Stomach (tissue), 4 donors: Measurements from ENCODE around the gene CYP2A13.

Experiments
- POLR2A ChIP-seq, 4 donors: fragments of 450-650 bp; IDR thresholded peaks; one replicate each; pipeline ENCODE4 v1.6.1; 2016; ENCODE audit warnings: antibody characterized with exemption in 4 of 4, control low read depth in 2 of 4, mild to moderate bottlenecking in 1 of 4, moderate library complexity in 1 of 4
- POLR2AphosphoS5 ChIP-seq, 3 donors: sonication (generic); formaldehyde crosslinking; IDR thresholded peaks; one replicate each; pipeline ENCODE4 v1.6.1; 2016; ENCODE audit warnings: antibody characterized with exemption in 3 of 3
- TF ChIP-seq, protein P1 (sequence below), 7 experiments: fragments of 450-650 bp in 4 of 7; fragments of 200-600 bp in 3 of 7; sonication (generic) in 3 of 7; IDR thresholded peaks; one replicate each; pipeline ENCODE4 v1.5.1; 2016 to 2019; ENCODE audit warnings: antibody characterized with exemption in 7 of 7, control low read depth in 2 of 7, mild to moderate bottlenecking in 1 of 7

DNA sequence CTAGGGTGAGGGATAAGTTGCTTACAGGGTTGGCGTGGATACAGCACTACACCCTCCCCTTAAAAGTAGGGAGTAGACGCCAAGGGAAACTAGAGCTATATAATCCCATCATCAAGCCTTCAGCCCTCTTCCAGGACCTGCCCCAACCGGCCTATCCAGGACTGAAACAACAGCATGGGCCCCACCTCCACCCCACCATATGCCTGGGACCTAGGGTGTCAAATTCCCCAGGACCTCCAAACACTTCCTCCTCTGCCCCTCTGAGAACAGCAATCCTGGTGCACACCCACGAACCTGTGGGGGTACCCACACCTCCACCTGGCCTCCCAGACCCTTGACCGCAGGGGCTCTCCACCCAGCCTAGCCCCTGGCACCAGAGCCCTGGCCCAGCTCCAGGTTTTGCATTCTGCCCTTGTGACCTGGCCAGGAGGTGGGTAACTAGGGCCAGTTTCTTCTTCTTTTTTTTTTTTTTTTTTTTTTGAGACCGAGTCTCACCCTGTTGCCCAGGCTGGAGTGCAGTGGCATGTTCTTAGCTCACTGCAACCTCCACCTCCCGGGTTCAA is 24.6 kb downstream of the CYP2A13 start:
- TF ChIP-seq, protein P1, sequence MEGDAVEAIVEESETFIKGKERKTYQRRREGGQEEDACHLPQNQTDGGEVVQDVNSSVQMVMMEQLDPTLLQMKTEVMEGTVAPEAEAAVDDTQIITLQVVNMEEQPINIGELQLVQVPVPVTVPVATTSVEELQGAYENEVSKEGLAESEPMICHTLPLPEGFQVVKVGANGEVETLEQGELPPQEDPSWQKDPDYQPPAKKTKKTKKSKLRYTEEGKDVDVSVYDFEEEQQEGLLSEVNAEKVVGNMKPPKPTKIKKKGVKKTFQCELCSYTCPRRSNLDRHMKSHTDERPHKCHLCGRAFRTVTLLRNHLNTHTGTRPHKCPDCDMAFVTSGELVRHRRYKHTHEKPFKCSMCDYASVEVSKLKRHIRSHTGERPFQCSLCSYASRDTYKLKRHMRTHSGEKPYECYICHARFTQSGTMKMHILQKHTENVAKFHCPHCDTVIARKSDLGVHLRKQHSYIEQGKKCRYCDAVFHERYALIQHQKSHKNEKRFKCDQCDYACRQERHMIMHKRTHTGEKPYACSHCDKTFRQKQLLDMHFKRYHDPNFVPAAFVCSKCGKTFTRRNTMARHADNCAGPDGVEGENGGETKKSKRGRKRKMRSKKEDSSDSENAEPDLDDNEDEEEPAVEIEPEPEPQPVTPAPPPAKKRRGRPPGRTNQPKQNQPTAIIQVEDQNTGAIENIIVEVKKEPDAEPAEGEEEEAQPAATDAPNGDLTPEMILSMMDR (IDR thresholded peaks at IDR 0.05), result no peak
- TF ChIP-seq POLR2A (IDR thresholded peaks at IDR 0.05) (no peak), POLR2AphosphoS5 (IDR thresholded peaks at IDR 0.05) (no peak)
